ENCODE results near the gene CNTNAP2.

Gene CNTNAP2

GRCh38 chr7:147432576-147432975 lies 1316.0 kb downstream of the CNTNAP2 start:
- no peak for DNase-seq

GRCh38 chr7:147436718-147437117 lies 1320.1 kb downstream of the CNTNAP2 start:
- DNase-seq = no peak

- DNase-seq = no peak
Measured at GRCh38 chr7:147438216-147438615, 1321.6 kb downstream of the CNTNAP2 start.

- no peak for DNase-seq
Measured at GRCh38 chr7:147443942-147444341, 1327.3 kb downstream of the CNTNAP2 start.

- DNase-seq = no peak
Measured at GRCh38 chr7:147452816-147453215, 1336.2 kb downstream of the CNTNAP2 start.

- no peak for DNase-seq
Measured at GRCh38 chr7:147465223-147465622, 1348.6 kb downstream of the CNTNAP2 start.

DNA sequence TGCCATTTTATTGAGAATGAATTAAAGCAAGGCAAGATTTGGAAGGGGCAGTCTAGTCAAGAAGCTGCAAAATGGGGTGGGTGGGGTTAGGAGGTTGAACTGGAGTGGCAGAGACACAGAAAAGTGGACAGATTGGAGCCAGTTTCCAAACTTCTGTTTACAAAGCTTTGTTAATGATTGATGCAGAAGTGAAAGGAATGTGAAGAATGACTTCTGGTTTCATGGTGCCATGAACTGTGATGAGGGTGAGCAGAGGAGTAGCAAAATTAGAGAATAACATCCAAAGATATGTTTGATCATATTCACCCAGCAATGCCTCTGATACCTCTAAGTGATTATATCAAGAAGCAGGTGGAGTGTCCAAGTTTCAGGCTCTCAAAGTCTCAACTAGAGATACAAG lies 1356.0 kb downstream of the CNTNAP2 start:
- no peak for DNase-seq

DNA sequence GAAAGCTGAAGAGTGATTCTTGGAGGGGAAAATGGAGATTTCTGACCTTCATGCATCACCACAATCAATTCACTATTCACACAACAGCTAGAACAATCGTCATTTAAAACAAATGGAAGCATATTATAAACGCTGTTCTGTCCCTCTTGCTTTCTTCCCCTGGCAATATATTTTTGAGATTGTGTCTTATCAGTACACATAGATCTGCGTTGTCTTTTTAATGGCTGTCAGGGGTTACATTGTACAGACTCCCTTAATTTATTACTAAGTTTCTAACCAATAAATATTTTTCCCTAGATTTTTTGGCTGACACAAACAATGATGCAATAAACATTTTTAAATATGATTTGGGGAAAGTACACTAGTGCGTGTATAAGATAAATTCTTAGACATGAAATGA lies 1358.3 kb downstream of the CNTNAP2 start:
- no peak for DNase-seq

DNA sequence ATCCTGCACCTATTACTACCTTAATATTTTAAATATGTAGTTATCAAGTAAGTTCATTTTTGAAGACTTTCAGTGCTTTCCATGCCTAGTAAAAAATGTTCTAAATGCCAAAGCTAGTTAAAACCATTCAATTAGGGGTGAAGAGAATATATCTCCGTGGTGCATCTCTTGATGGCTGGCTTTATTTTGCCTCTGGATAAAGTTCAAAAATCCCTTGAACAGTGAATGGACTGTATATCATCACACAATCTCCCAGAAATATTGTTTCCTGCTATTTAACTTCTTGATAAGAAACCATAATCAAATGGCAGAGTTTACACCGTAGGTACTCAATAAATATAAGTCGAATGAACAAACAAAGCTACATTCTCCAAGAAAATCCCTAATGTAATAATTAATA lies 1360.9 kb downstream of the CNTNAP2 start:
- no peak for DNase-seq

GRCh38 chr7:147478796-147479195 lies 1362.2 kb downstream of the CNTNAP2 start:
- no peak for DNase-seq

DNA sequence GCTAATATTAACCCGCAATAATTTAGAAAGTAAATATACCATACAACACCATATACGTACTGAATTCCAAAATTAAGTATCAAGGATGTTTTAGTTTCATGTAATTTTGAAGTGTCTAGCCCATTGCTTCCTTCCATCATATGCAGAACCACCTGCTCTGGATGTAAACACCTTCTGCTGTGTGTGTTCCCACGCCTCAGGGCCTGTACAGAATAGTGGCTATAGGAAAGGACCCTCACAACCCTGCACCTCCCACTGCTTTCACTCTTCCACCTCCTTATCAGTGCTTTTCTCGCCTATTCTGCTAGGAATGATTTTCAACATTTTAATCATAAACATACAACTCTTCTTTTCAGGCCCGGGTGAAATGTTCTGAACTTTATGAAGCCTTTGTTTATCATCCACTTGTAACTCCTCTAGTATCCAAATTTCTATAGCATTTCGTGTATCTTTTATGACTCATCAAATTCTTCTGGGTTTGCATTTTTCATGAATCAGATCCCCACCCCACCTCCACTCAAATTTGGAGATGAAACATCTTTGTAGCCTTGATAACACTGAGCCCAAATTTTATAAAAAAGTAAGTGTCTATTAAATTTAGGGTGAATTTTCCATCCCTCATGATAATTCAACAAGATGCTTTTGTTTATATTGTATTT lies 1367.2 kb downstream of the CNTNAP2 start:
- no peak for DNase-seq

- no peak for DNase-seq
Measured at GRCh38 chr7:147485660-147486210, 1369.1 kb downstream of the CNTNAP2 start.

DNA sequence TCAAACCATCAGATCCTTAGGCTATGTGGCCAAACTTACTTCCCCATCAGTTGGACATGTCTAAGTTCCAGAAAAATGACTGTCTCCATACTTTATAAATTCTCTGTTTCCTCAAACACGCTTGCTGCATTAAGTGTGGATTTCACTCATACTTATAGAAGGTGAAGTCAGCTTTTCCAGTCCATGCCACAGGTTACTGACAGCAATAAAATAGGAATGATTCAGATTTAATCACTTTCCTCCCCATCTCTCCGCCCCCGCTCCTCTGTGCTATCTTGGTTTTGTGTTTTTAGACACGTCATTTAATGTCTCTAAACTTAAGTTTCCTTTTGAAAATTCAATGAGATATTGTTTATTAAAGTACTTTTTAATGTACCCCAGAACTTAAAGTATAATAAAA lies 1376.0 kb downstream of the CNTNAP2 start:
- no peak for DNase-seq

GRCh38 chr7:147496209-147496608 lies 1379.6 kb downstream of the CNTNAP2 start:
- DNase-seq = no peak

DNA sequence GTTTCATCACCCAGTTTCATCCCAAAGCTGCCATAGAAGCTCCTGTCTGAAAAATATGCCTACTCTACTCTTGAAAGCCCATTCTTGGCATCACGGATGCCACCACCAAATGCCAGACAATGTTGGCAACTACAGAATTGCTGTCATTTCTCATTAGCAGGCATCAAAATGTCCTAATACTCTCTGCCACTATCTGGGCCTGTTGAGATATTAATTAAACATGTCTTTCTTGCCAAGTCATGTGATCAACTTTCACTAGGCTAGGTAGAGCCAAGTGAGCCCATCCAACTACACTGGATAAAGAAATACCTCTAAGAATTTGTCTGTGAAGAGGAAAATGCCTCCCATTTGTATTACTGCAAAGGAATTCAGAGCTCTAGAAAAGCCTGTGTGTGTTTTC lies 1380.6 kb downstream of the CNTNAP2 start:
- no peak for DNase-seq

DNA sequence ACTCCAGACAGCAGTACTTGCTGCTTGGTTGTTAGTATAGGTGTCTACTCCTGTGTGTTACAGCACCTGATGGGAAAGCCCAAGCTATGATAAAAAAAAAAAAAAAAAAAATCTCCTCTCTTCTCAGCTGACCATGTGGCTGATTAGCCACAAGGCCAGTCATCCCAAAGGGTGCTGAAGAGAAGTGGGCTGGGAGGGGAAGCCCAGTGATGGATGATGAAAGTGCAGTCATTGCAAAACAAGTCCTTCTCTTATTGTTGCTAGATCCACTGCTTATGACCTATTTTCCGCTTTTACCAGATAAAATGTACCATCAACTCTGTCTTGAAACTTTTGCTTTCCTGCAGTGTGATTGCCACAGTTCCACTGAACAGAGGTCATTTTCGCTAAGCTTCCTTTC lies 1381.5 kb downstream of the CNTNAP2 start:
- no peak for DNase-seq

GRCh38 chr7:147509035-147509501 lies 1392.5 kb downstream of the CNTNAP2 start:
- no peak for DNase-seq

DNA sequence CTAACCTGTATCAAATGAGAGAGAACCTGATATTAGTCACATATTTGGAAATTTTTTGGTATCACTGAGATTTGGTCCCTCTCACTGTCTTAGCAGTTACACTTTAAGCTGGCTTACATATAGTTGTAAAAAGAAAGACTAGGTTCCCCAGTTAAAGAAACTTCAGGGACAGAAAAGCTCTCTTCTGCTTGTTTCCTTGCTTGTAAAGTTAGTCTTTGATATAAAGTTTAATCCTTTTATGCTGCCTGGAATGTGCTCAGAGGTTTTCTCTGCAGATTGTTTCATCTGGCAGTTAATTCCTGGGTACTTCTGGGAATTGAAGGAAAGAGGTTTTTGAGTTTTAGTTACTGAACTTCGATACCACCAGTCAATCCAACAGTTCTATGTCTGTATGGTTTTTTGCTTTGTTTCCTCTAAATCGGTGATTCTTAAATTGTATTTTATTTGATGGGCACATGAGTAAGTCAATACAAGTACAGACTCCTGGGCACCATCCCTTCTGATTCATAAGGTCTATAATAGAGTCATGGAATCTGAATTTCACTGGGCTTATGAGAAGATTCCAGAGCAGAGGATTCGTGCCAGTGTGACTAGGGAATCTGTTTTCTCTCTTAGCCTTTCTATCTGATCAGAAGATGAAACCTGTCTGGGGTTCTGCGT lies 1393.1 kb downstream of the CNTNAP2 start:
- no peak for DNase-seq

- DNase-seq = no peak
Measured at GRCh38 chr7:147510201-147510542, 1393.6 kb downstream of the CNTNAP2 start.

- DNase-seq = no peak
Measured at GRCh38 chr7:147510923-147511322, 1394.3 kb downstream of the CNTNAP2 start.

GRCh38 chr7:147513451-147513850 lies 1396.8 kb downstream of the CNTNAP2 start:
- DNase-seq = no peak

DNA sequence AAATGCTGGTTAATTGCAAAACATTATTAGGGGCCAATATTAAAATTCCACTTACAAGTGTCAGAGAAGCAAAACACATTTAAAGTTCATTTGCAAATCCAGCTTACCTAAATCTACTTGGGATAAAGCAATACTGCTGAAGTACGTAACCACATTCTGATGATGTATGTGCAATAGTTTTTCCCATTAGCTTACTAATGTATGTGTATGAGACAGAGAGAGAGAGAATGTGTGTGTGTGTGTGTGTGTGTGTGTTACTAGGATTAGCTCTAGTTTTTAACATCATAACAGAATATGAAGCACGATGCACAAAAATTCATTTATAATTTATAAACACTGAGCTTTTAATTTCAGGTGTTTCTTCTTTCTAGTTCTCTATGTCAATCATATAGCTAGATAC lies 1399.8 kb downstream of the CNTNAP2 start:
- no peak for DNase-seq

- no peak for DNase-seq
Measured at GRCh38 chr7:147519062-147519461, 1402.5 kb downstream of the CNTNAP2 start.

DNA sequence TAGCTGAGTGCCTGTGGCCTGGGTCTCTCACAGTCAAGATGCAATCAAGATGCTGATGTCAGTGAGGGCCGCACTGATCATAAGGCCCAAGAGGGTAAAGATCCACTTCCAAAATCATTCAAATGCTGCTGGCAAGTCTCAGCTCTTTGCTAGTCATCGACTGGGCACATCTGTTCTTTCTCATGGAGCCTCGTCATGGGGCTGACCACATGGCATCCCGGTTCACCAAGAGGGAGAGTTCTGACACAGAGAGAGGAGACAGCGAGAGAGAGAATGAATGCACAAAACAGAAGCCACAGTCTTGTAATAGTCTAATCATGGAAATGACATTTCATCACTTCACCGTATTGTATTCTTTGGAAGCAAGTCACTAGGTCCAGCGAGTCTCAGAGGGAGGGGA lies 1406.5 kb downstream of the CNTNAP2 start:
- no peak for DNase-seq
